Uterus (tissue), 2 donors: ENCODE data around the gene MAP3K4.

ENCODE experiments used
- CTCF ChIP-seq, 4 experiments: fragments of 200-600 bp in 2 of 4; fragments of 450-650 bp in 2 of 4; sonication (generic) in 2 of 4; IDR thresholded peaks; one replicate each; pipeline ENCODE4 v1.5.1; 2016 to 2019; ENCODE audit warnings: antibody characterized with exemption in 4 of 4, mild to moderate bottlenecking in 2 of 4, moderate library complexity in 1 of 4
- POLR2A ChIP-seq, 2 donors: fragments of 450-650 bp; IDR thresholded peaks; one replicate each; pipeline ENCODE4 v1.6.1; 2016; ENCODE audit warnings: antibody characterized with exemption in 2 of 2, mild to moderate bottlenecking in 1 of 2, moderate library complexity in 1 of 2

GRCh38 chr6:161041274-161041673 is 49.7 kb downstream of the MAP3K4 start:
- TF ChIP-seq CTCF (IDR thresholded peaks at IDR 0.05) (no peak), POLR2A (IDR thresholded peaks at IDR 0.05) (no peak)
